Measurements from ENCODE around the gene TCF7.

Gene TCF7

GRCh38 chr5:134132372-134133187, 18.1 kb downstream of the TCF7 start:
- DNase-seq, result peak; percentile 81

- DNase-seq, result peak; percentile 27
These were observed 18.9 kb downstream of the TCF7 start for GRCh38 chr5:134133188-134133994.

GRCh38 chr5:134133995-134134541, 19.6 kb downstream of the TCF7 start:
- peak; percentile 23 for DNase-seq

- DNase-seq, result peak; percentile 24
These were observed 20.7 kb downstream of the TCF7 start for GRCh38 chr5:134135091-134135655.

- peak; percentile 29 for DNase-seq
These were observed 21.7 kb downstream of the TCF7 start for GRCh38 chr5:134136221-134136631.

GRCh38 chr5:134136771-134137170, 22.3 kb downstream of the TCF7 start:
- peak; percentile 24 for DNase-seq

- DNase-seq, result peak; percentile 81
These were observed 24.2 kb downstream of the TCF7 start for GRCh38 chr5:134138416-134139376.

- DNase-seq, result no peak
These were observed 24.9 kb downstream of the TCF7 start for GRCh38 chr5:134139377-134139851.

- DNase-seq, result peak; percentile 25
These were observed 25.5 kb downstream of the TCF7 start for GRCh38 chr5:134139891-134140469.

- DNase-seq, result peak; percentile 79
These were observed 26.2 kb downstream of the TCF7 start for GRCh38 chr5:134140530-134141201.

- DNase-seq, result no peak
These were observed 27.0 kb downstream of the TCF7 start for GRCh38 chr5:134141331-134142050.

- no peak for DNase-seq
These were observed 27.6 kb downstream of the TCF7 start for GRCh38 chr5:134142052-134142451.

- no peak for DNase-seq
These were observed 28.3 kb downstream of the TCF7 start for GRCh38 chr5:134142806-134143205.

GRCh38 chr5:134143431-134143830, 28.9 kb downstream of the TCF7 start:
- no peak for DNase-seq

- no peak for DNase-seq
These were observed 29.8 kb downstream of the TCF7 start for GRCh38 chr5:134143944-134144941.

- no peak for DNase-seq
These were observed 30.7 kb downstream of the TCF7 start for GRCh38 chr5:134145041-134145757.

GRCh38 chr5:134145779-134146581, 31.5 kb downstream of the TCF7 start:
- DNase-seq, result peak; percentile 93

All from stimulated activated CD8-positive, alpha-beta memory T cell treated with anti-CD3 and anti-CD28 coated beads, Interleukin-4, amount 100 ng/mL, for 48 hours (primary cell).